DMS114 treated with DMSO at 0.1 percent for 48 hours (cell line): ENCODE data around the gene NSDHL.

Source experiments
- DNase-seq: peaks from one replicate; lab custom pipeline; 2025; ENCODE audit not compliant: unreplicated experiment; lab: John Stamatoyannopoulos, UW

The NSDHL gene

DNA sequence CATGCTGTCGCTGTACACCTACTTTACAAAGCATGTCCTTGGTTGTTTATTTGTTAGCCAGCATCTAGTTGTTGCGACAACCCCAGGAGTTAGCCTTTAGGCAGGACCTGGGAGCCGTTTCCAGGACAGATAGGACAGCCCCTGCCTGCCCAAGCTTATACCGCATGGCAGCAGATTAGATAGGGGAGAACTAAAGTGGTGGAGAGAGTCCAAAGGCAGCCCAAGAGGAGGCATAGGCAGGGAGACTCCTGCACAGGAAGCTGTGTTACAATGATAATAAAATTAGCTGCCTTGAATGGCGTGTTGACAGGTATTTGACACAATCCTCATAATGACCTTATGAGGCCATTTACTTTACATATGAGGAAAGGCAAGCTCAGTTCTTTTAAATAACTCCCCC is 13.0 kb downstream of the NSDHL start:
- no peak for DNase-seq

- DNase-seq: no peak
These were observed 13.4 kb downstream of the NSDHL start for GRCh38 chrX:152844256-152844655.

DNA sequence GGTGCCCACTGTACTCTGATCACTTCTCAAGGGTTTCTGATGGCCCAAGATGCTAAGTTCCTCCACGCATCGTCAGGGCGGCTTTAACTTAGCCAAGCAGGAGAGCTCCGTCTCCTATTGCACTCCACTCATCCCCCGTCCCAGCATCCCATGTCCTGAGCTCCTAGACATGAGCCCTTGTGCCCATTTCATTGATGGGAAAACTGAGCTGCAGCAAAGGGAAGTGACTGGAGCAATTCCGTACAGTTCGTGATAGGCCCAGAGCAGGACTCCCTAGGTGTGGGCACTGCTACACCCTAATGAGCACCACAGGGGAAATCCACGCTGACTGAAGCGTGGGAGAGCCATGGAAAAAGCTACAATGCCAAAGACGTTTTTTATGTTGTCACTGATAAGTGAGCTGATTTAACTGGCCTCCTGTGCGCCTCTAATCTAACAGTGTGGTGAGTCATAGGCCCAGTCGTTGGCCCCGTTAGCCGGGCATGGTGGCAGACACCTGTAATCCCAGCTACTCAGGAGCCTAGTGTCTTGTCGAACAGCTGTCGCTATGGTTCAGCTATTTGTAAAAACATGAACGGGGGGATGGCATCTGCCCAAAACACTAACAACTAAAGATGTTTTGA is 14.9 kb downstream of the NSDHL start:
- no peak for DNase-seq

GRCh38 chrX:152847281-152847680 is 16.4 kb downstream of the NSDHL start:
- no peak for DNase-seq

DNA sequence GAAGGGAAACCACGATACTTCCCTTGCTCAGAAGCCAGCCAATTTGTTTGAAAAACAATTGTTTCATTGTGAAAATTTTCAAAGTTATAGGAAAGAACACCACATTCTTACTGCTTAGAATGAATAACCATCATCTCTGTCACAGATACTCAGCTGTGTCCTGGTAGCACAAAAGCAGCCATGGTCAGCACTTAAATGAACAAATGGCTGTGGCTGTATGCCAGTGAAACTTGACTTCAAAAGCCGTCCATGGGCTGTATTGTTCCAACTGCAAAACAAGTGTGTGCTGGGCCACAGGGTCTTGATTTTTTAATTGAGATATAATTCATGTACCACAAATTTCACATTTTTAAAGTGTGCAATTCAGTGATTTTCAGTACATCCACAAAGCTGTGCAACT is 19.6 kb downstream of the NSDHL start:
- DNase-seq: no peak

GRCh38 chrX:152853986-152854385 is 23.1 kb downstream of the NSDHL start:
- DNase-seq: no peak

GRCh38 chrX:152861116-152861515 is 30.3 kb downstream of the NSDHL start:
- no peak for DNase-seq

DNA sequence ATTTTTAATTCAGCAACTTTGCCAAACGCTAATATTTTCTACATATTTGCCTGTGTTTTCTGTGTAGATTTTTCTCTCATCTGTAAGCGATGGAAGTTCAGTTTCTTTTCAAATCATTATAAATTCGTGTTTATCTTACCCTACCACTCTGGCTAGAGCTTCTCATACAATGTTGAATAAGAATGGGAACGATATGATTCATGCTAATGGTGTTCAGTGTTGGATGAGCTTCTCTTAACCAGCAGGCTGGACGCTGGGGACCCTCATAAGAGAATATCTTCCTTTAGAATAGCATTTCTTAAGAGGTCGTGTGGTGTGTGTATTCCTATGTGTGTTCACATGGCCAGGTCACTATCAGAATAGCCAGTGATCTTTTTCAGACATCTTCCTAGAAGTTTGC is 31.0 kb downstream of the NSDHL start:
- DNase-seq: no peak

GRCh38 chrX:152865232-152865920 is 34.5 kb downstream of the NSDHL start:
- no peak for DNase-seq

DNA sequence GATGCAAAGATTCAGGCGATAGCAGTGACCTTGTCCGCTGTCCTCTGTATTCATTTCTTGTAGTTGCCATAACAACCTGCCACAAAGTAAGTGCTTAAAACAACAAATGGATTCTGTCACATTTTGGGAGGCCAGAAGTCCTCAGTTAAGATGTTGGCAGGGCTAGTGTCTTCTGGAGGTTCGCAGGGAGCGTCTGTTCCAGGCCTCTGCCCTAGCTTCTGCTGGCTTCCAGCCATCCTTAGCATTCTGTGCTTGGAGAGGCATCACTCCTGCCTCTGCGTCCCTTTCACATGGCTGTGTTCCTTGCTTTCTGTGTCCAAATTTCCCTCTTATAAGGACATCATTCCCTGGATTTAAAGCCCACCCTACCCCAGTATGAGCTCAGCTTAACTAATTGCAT is 35.5 kb downstream of the NSDHL start:
- DNase-seq: no peak

GRCh38 chrX:152869972-152870371 is 39.1 kb downstream of the NSDHL start:
- DNase-seq: no peak

- no peak for DNase-seq
These were observed 40.4 kb downstream of the NSDHL start for GRCh38 chrX:152871260-152871659.

- DNase-seq: no peak
These were observed 41.7 kb downstream of the NSDHL start for GRCh38 chrX:152872522-152872921.

GRCh38 chrX:152873361-152873760 is 42.5 kb downstream of the NSDHL start:
- DNase-seq: no peak

DNA sequence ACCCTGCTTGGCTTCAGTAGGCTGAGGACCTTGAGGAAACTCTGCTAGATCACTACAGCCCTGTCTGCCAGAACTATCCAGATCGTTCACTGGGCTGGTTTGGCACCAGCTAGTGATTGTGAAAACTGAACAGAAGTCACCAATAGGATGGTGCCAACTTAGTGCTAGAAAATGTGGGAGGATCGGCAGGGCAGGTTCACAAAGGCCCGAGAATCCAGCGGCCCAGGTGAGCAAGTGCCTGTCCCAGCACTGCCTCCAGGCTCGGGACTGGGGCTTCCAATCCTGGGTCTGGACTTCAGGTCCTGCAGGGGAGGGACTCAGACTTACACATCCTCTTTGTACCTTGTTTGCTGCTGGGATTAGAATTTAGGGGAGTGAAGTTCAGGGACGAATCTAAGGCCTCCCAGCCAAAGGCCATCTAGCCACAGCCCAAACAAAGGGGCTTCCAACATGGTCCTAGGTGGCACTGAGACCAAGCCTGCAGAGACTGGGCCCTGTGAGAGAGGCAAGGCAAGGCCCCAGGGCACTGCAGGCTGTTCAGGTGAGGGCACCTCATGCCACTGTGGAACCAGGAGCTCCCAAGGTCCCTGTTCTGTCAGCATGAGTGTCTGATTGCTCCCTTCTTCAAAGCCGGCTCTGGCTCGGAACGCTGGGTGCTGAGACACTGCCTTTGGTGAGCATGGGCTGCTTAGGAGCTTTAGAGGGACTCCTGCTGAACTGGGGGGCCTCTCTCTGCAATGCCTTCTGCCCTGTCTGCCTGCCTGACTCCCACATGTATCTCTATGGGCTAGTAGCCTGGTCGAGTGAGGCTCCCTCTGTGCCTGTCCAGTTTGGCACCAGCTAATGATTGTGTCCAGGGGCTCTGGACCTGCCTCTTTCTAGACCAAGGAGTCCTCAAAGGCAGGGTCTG is 46.3 kb downstream of the NSDHL start:
- no peak for DNase-seq

DNA sequence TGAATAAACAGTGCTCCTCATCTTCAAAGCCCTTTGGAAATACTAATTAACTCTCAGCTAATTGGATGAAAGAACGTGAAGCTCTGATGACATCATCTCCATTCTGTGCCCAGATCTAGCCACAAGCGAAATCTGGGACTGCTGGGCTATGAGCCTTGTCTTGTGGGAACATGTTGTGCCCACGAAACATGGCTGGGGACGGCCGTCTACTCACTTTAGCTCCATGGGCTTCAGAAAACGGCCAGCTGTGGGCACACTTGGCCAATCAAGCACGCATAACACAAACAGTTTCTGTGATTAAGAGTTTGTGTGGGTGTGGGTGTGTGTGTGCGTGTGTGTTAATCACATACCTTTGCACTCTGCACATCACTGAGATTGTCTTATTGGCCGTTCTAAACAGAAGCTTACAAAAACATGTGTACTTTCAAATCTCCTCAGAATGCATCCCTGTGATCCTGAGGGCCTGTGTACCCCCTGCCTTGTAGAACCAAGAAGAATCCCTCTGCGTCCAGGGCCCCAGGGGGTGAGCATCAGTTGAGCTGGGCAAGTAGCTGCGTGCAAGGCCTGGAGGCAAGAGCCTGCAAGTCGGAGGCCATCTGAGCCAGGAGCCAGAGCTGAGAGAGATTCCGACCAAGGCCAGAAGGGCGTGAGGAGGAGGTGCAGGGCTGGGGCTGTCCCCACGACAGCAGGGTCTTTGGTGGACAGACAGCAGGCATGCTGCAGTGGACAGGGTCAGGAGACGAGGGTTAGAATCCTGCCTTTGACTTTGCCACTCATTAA is 48.3 kb downstream of the NSDHL start:
- DNase-seq: no peak

DNA sequence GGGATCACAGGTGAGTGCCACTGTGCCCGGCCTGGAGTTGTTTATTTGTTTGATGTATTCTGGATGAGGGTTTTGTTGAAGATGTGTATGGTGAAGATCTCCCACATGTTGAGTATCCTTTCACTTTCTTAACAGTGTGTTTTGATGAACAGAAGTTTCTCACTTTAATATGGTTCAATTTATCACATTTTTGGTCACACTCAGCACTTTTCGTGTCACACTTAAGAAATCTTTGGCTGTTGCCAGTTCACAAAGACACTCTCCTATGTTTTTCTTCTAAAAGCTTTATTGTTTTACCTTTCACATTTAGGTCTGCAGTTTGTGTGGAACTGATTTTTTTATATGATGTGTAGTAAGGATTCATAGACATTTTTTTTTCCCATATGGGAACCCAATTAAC is 50.4 kb downstream of the NSDHL start:
- no peak for DNase-seq

- DNase-seq: no peak
These were observed 53.3 kb downstream of the NSDHL start for GRCh38 chrX:152884171-152884570.

DNA sequence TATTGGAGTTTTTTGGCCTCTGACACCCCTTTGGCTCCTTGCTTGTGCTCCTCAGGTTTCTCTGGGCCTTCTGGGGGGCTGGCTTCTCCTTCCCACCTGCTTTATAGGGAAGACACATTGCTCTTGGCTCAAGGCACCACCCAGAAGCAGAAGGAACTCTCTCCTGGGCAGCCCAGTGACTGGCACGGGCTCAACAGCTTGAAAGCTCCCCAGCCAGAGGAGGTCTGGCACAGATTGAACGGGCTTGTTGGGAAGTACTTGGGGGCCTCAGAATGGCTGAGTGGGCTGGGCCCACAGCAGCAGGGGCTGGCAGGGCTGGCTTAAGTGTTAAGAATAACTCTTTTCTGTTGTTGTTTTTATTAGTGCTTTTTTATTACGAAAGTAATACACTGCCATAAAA is 55.9 kb downstream of the NSDHL start:
- DNase-seq: no peak

DNA sequence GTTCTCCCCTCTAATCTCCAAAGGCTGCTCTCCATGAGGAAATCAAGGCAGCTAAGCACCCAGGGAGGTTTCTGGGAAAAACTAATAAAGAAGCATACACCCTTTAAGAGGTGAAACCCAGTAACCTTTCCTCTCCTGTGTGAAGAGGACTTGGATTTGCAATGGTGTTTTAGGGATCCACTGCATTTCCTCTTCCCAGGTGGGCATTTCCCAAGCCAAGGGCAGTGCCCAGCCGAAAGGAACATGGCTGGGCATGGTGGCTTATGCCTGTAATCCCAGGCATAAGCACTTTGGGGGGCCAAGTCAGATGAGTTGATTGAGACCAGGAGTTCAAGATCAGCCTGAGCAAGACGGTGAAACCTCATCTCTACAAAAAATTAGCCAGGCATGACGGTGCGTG is 61.6 kb downstream of the NSDHL start:
- no peak for DNase-seq
